ENCODE results near the gene PAPPA2.

Gene PAPPA2

GRCh38 chr1:176876966-176877515, 414.1 kb downstream of the PAPPA2 start:
- 69 to 94% methylated on average over 2 to 3 of the region's 4 CpGs for WGBS, 2 experiments (ENCODE audit: insufficient coverage in 2 of 2)
- no peak overlapping the region for H3K4me3 ChIP-seq (ENCODE audit: extremely low read depth, insufficient read depth, low read length, poor library complexity, severe bottlenecking)
- no peak overlapping the region for H3K27ac ChIP-seq (ENCODE audit: low read depth, low read length, severe bottlenecking)
- no peaks in the 10 kb centered on the region for H3K36me3 ChIP-seq (ENCODE audit: control insufficient read depth, insufficient read depth, low read length)
- no peaks in the 10 kb centered on the region for H3K9me3 ChIP-seq (ENCODE audit: control insufficient read depth, low read length)
- no peaks in the 10 kb centered on the region for H3K4me1 ChIP-seq (ENCODE audit: control insufficient read depth, insufficient read depth, low read length, poor library complexity, severe bottlenecking)

- H3K9me3 ChIP-seq (ENCODE audit: control insufficient read depth, low read length): no peaks in the 10 kb centered on the region
- H3K27ac ChIP-seq (ENCODE audit: low read depth, low read length, severe bottlenecking): no peak overlapping the region
- H3K4me1 ChIP-seq (ENCODE audit: control insufficient read depth, insufficient read depth, low read length, poor library complexity, severe bottlenecking): no peaks in the 10 kb centered on the region
- H3K4me3 ChIP-seq (ENCODE audit: extremely low read depth, insufficient read depth, low read length, poor library complexity, severe bottlenecking): no peak overlapping the region
- WGBS, 2 experiments (ENCODE audit: insufficient coverage in 2 of 2): 94% methylated on average over 2 of the region's 3 CpGs; no CpG with 5 or more reads in 1 of the 2 experiments
- H3K36me3 ChIP-seq (ENCODE audit: control insufficient read depth, insufficient read depth, low read length): no peaks in the 10 kb centered on the region
Observed at GRCh38 chr1:176877557-176877956, 414.6 kb downstream of the PAPPA2 start.

- WGBS, 2 experiments (ENCODE audit: insufficient coverage in 2 of 2): 75 to 76% methylated on average over 9 to 11 of the region's 12 CpGs
- H3K4me3 ChIP-seq (ENCODE audit: extremely low read depth, insufficient read depth, low read length, poor library complexity, severe bottlenecking): no peak overlapping the region
- no peaks in the 10 kb centered on the region for H3K36me3 ChIP-seq (ENCODE audit: control insufficient read depth, insufficient read depth, low read length)
- no peak overlapping the region for H3K27ac ChIP-seq (ENCODE audit: low read depth, low read length, severe bottlenecking)
- H3K9me3 ChIP-seq (ENCODE audit: control insufficient read depth, low read length): no peaks in the 10 kb centered on the region
- no peaks in the 10 kb centered on the region for H3K4me1 ChIP-seq (ENCODE audit: control insufficient read depth, insufficient read depth, low read length, poor library complexity, severe bottlenecking)
Observed at GRCh38 chr1:176878750-176879536, 416.0 kb downstream of the PAPPA2 start.

GRCh38 chr1:176879784-176880620, 417.0 kb downstream of the PAPPA2 start:
- Histone ChIP-seq H3K9me3 (ENCODE audit: control insufficient read depth, low read length) (no peaks in the 10 kb centered on the region), H3K4me1 (ENCODE audit: control insufficient read depth, insufficient read depth, low read length, poor library complexity, severe bottlenecking) (no peaks in the 10 kb centered on the region), H3K36me3 (ENCODE audit: control insufficient read depth, insufficient read depth, low read length) (no peaks in the 10 kb centered on the region), H3K27ac (ENCODE audit: low read depth, low read length, severe bottlenecking) (no peak overlapping the region), H3K4me3 (ENCODE audit: extremely low read depth, insufficient read depth, low read length, poor library complexity, severe bottlenecking) (no peak overlapping the region)
- 98 to 100% methylated on average over 6 to 9 of the region's 13 CpGs for WGBS, 2 experiments (ENCODE audit: insufficient coverage in 2 of 2)

- H3K27ac ChIP-seq (ENCODE audit: low read depth, low read length, severe bottlenecking): no peak overlapping the region
- no peak overlapping the region for H3K4me3 ChIP-seq (ENCODE audit: extremely low read depth, insufficient read depth, low read length, poor library complexity, severe bottlenecking)
- no peaks in the 10 kb centered on the region for H3K36me3 ChIP-seq (ENCODE audit: control insufficient read depth, insufficient read depth, low read length)
- no peaks in the 10 kb centered on the region for H3K4me1 ChIP-seq (ENCODE audit: control insufficient read depth, insufficient read depth, low read length, poor library complexity, severe bottlenecking)
- 7 to 21% methylated on average over 5 to 8 of the region's 9 CpGs for WGBS, 2 experiments (ENCODE audit: insufficient coverage in 2 of 2)
- no peaks in the 10 kb centered on the region for H3K9me3 ChIP-seq (ENCODE audit: control insufficient read depth, low read length)
Observed at GRCh38 chr1:176880955-176881595, 418.1 kb downstream of the PAPPA2 start.

- Histone ChIP-seq H3K4me3 (ENCODE audit: extremely low read depth, insufficient read depth, low read length, poor library complexity, severe bottlenecking) (no peak overlapping the region), H3K36me3 (ENCODE audit: control insufficient read depth, insufficient read depth, low read length) (no peaks in the 10 kb centered on the region), H3K4me1 (ENCODE audit: control insufficient read depth, insufficient read depth, low read length, poor library complexity, severe bottlenecking) (no peaks in the 10 kb centered on the region), H3K9me3 (ENCODE audit: control insufficient read depth, low read length) (no peaks in the 10 kb centered on the region), H3K27ac (ENCODE audit: low read depth, low read length, severe bottlenecking) (no peak overlapping the region)
- WGBS, 2 experiments (ENCODE audit: insufficient coverage in 2 of 2): 74 to 77% methylated on average over 4 of the region's 4 CpGs
Observed at GRCh38 chr1:176884286-176884685, 421.3 kb downstream of the PAPPA2 start.

- Histone ChIP-seq H3K36me3 (ENCODE audit: control insufficient read depth, insufficient read depth, low read length) (no peaks in the 10 kb centered on the region), H3K4me3 (ENCODE audit: extremely low read depth, insufficient read depth, low read length, poor library complexity, severe bottlenecking) (no peak overlapping the region), H3K4me1 (ENCODE audit: control insufficient read depth, insufficient read depth, low read length, poor library complexity, severe bottlenecking) (no peaks in the 10 kb centered on the region), H3K27ac (ENCODE audit: low read depth, low read length, severe bottlenecking) (no peak overlapping the region), H3K9me3 (ENCODE audit: control insufficient read depth, low read length) (no peaks in the 10 kb centered on the region)
- 100% methylated on average over 1 of the region's 1 CpG; no CpG with 5 or more reads in 1 of the 2 experiments for WGBS, 2 experiments (ENCODE audit: insufficient coverage in 2 of 2)
Observed at GRCh38 chr1:176884911-176885310, 421.9 kb downstream of the PAPPA2 start.

GRCh38 chr1:176885341-176885740, 422.4 kb downstream of the PAPPA2 start:
- no peak overlapping the region for H3K27ac ChIP-seq (ENCODE audit: low read depth, low read length, severe bottlenecking)
- no peaks in the 10 kb centered on the region for H3K36me3 ChIP-seq (ENCODE audit: control insufficient read depth, insufficient read depth, low read length)
- no peak overlapping the region for H3K4me3 ChIP-seq (ENCODE audit: extremely low read depth, insufficient read depth, low read length, poor library complexity, severe bottlenecking)
- WGBS, 2 experiments (ENCODE audit: insufficient coverage in 2 of 2): 77 to 78% methylated on average over 3 of the region's 3 CpGs
- H3K4me1 ChIP-seq (ENCODE audit: control insufficient read depth, insufficient read depth, low read length, poor library complexity, severe bottlenecking): no peaks in the 10 kb centered on the region
- H3K9me3 ChIP-seq (ENCODE audit: control insufficient read depth, low read length): no peaks in the 10 kb centered on the region

- 88 to 100% methylated on average over 1 of the region's 2 CpGs for WGBS, 2 experiments (ENCODE audit: insufficient coverage in 2 of 2)
Observed at GRCh38 chr1:176885751-176886150, 422.8 kb downstream of the PAPPA2 start.

GRCh38 chr1:176888471-176889032, 425.6 kb downstream of the PAPPA2 start:
- Histone ChIP-seq H3K27ac (ENCODE audit: low read depth, low read length, severe bottlenecking) (no peak overlapping the region), H3K9me3 (ENCODE audit: control insufficient read depth, low read length) (no peaks in the 10 kb centered on the region), H3K4me3 (ENCODE audit: extremely low read depth, insufficient read depth, low read length, poor library complexity, severe bottlenecking) (no peak overlapping the region), H3K36me3 (ENCODE audit: control insufficient read depth, insufficient read depth, low read length) (no peaks in the 10 kb centered on the region), H3K4me1 (ENCODE audit: control insufficient read depth, insufficient read depth, low read length, poor library complexity, severe bottlenecking) (no peaks in the 10 kb centered on the region)
- 83 to 88% methylated on average over 2 to 3 of the region's 3 CpGs for WGBS, 2 experiments (ENCODE audit: insufficient coverage in 2 of 2)

More at GRCh38 chr1:176885751-176886150, 422.8 kb downstream of the PAPPA2 start:
- Histone ChIP-seq H3K4me3 (ENCODE audit: extremely low read depth, insufficient read depth, low read length, poor library complexity, severe bottlenecking) (no peak overlapping the region), H3K27ac (ENCODE audit: low read depth, low read length, severe bottlenecking) (no peak overlapping the region), H3K36me3 (ENCODE audit: control insufficient read depth, insufficient read depth, low read length) (no peaks in the 10 kb centered on the region), H3K9me3 (ENCODE audit: control insufficient read depth, low read length) (no peaks in the 10 kb centered on the region), H3K4me1 (ENCODE audit: control insufficient read depth, insufficient read depth, low read length, poor library complexity, severe bottlenecking) (no peaks in the 10 kb centered on the region)

All from mesodermal cell (in vitro differentiated cells).